Trophoblast cell (in vitro differentiated cells and primary cell): Measurements from ENCODE around the gene VPS33B. TPM values are rescaled to one million over a fixed set of nuclear protein-coding genes. Genes with fewer than 3 reads are reported as not detected.

ENCODE experiments used
- DNase-seq, 2 donors: peaks; one replicate each; pipeline ENCODE4 v3.0.0-alpha.2; 2016
- H2AFZ ChIP-seq: 2 replicates; pipeline ENCODE4 v1.6.1; 2013; ENCODE audit warnings: low read length, moderate library complexity, mild to moderate bottlenecking; ENCODE audit not compliant: insufficient read depth, poor library complexity
- H2AK5ac ChIP-seq: 2 replicates; pipeline ENCODE4 v1.6.1; 2013; ENCODE audit warnings: mild to moderate bottlenecking, low read length
- H2BK120ac ChIP-seq: 2 replicates; pipeline ENCODE4 v1.6.1; 2013; ENCODE audit warnings: low read length, mild to moderate bottlenecking, moderate library complexity; ENCODE audit not compliant: insufficient read depth, poor library complexity
- H2BK12ac ChIP-seq: 2 replicates; pipeline ENCODE4 v1.6.1; 2013; ENCODE audit warnings: mild to moderate bottlenecking, low read length, moderate library complexity
- H2BK5ac ChIP-seq: 2 replicates; pipeline ENCODE4 v1.6.1; 2013; ENCODE audit warnings: low read length, low read depth, moderate library complexity, mild to moderate bottlenecking; ENCODE audit not compliant: poor library complexity
- H3K14ac ChIP-seq: 2 replicates; pipeline ENCODE4 v1.6.1; 2013; ENCODE audit warnings: mild to moderate bottlenecking, low read length
- H3K18ac ChIP-seq: 2 replicates; pipeline ENCODE4 v1.6.1; 2013; ENCODE audit warnings: mild to moderate bottlenecking, low read length
- H3K23ac ChIP-seq: 2 replicates; pipeline ENCODE4 v1.6.1; 2013; ENCODE audit warnings: low read length
- H3K27ac ChIP-seq: 2 replicates; pipeline ENCODE4 v1.5.1; 2013; ENCODE audit warnings: low read depth, mild to moderate bottlenecking, inconsistent platforms, low read length, moderate library complexity
- H3K27me3 ChIP-seq: 2 replicates; pipeline ENCODE4 v1.6.1; 2013; ENCODE audit warnings: inconsistent platforms, mild to moderate bottlenecking, low read length, moderate library complexity; ENCODE audit not compliant: insufficient read depth
- H3K36me3 ChIP-seq, 2 experiments: 1 replicate in 1 of 2; 2 replicates in 1 of 2; pipeline ENCODE4 v1.6.1; 2013; ENCODE audit warnings: low read length in 2 of 2, mild to moderate bottlenecking in 2 of 2, moderate library complexity in 1 of 2; ENCODE audit not compliant: insufficient read depth in 2 of 2, control insufficient read depth in 1 of 2
- H3K4ac ChIP-seq: 2 replicates; pipeline ENCODE4 v1.6.1; 2013; ENCODE audit warnings: low read depth, mild to moderate bottlenecking, low read length, moderate library complexity
- H3K4me1 ChIP-seq, 2 experiments: 1 replicate in 1 of 2; 2 replicates in 1 of 2; pipeline ENCODE4 v1.6.1; 2013; ENCODE audit warnings: low read length in 2 of 2, mild to moderate bottlenecking in 2 of 2, moderate library complexity in 1 of 2; ENCODE audit not compliant: insufficient read depth in 2 of 2, control insufficient read depth in 1 of 2
- H3K4me2 ChIP-seq: 2 replicates; pipeline ENCODE4 v1.6.1; 2013; ENCODE audit warnings: inconsistent platforms, mild to moderate bottlenecking, low read length, moderate library complexity
- H3K4me3 ChIP-seq: 2 replicates; pipeline ENCODE4 v1.5.1; 2013; ENCODE audit warnings: mild to moderate bottlenecking, low read depth, low read length, inconsistent platforms
- H3K79me1 ChIP-seq: one replicate; pipeline ENCODE4 v1.6.1; 2013; ENCODE audit warnings: low read length
- H3K79me2 ChIP-seq: 2 replicates; pipeline ENCODE4 v1.6.1; 2013; ENCODE audit warnings: low read length, mild to moderate bottlenecking; ENCODE audit not compliant: control insufficient read depth, insufficient read depth, poor library complexity
- H3K9ac ChIP-seq: 2 replicates; pipeline ENCODE4 v1.6.1; 2013; ENCODE audit warnings: mild to moderate bottlenecking, low read length
- H3K9me3 ChIP-seq: 2 replicates; pipeline ENCODE4 v1.6.1; 2013; ENCODE audit warnings: low read depth, mild to moderate bottlenecking, control low read depth, inconsistent platforms, low read length; ENCODE audit not compliant: insufficient read depth
- H4K12ac ChIP-seq: 2 replicates; pipeline ENCODE4 v1.6.1; 2013; ENCODE audit warnings: low read depth, mild to moderate bottlenecking, low read length, moderate library complexity
- H4K8ac ChIP-seq: 2 replicates; pipeline ENCODE4 v1.6.1; 2013; ENCODE audit warnings: low read depth, mild to moderate bottlenecking, low read length, moderate library complexity
- H4K91ac ChIP-seq: one replicate; pipeline ENCODE4 v1.6.1; 2013; ENCODE audit warnings: low read depth, mild to moderate bottlenecking, low read length, moderate library complexity
- WGBS: extraction: QIAGEN DNeasy Blood & Tissue Kit; methylation state at CpG from one replicate; pipeline ENCODE4 v1.1.7; 2013; ENCODE audit warnings: missing lambda C conversion rate; ENCODE audit not compliant: insufficient read length, insufficient coverage; ENCODE audit errors: extremely low coverage; 5-methylcytosine and 5-hydroxymethylcytosine counted together
- polyA plus RNA-seq: library from polyadenylated mRNA; stranded (reverse); fragments of 200-250 nt; gene quantifications from 2 replicates; pipeline ENCODE4 v1.2.3, GENCODE V29; 2013

VPS33B gene
- polyA plus RNA-seq: 11.7 and 12.0 TPM in 2 replicates

GRCh38 chr15:91022075-91022831, at the start of gene VPS33B:
VPS33B (minus strand) TSS chr15:91022594; CDS start chr15:91022249, 345 bp downstream.
- Histone ChIP-seq H2BK120ac (no peak within 1 kb of the TSS), H4K8ac (peak within 1 kb of the TSS; percentile 86), H3K4ac (peak within 1 kb of the TSS; percentile 50), H3K27me3 (no peaks in the 10 kb centered on the region), H4K91ac (peak within 1 kb of the TSS; percentile 50), H2AK5ac (peak within 1 kb of the TSS; percentile 26), H3K4me3 (peak within 1 kb of the TSS; percentile 93), H3K9ac (peak within 1 kb of the TSS; percentile 92), H2AFZ (peak within 1 kb of the TSS; percentile 8), H3K14ac (peak within 1 kb of the TSS; percentile 16), H2BK12ac (no peak within 1 kb of the TSS), H3K36me3 (no peaks in the 10 kb centered on the region), H2BK5ac (peak within 1 kb of the TSS; percentile 1), H4K12ac (peak within 1 kb of the TSS; percentile 71), H3K27ac (peak within 1 kb of the TSS; percentile 6), H3K79me2 (peaks cover 5% of the 10 kb centered on the region), H3K4me1 (peaks cover 0 to 2% of the 10 kb centered on the region in 2 experiments), H3K23ac (no peak within 1 kb of the TSS), H3K18ac (peak within 1 kb of the TSS; percentile 12), H3K4me2 (peak within 1 kb of the TSS; percentile 64), H3K9me3 (no peaks in the 10 kb centered on the region), H3K79me1 (peaks cover 6% of the 10 kb centered on the region)
- WGBS: no CpG with 5 or more reads among the region's 48 CpGs
- peak; percentile 54 to 84 for DNase-seq

DNA sequence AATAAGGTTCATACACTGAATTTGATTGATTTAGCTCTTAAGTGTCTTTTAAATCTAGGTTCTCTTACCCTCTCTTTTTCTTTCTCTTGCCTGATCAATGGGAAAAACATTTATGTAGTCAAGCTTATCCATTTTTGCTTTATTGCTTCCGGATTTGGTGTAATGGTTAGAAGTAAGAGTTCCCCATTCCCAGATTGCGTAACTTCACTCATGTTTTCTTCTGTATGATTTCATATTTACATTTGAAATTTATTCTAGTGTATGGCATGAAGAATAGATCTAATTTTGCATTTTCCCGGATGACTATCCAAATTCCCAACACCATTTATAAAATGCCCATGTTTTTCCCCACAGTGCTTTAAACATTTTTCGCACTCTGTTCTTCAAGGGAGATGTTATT, 49.8 kb upstream of the VPS33B start:
- Histone ChIP-seq H3K9me3 (no peaks in the 10 kb centered on the region), H3K4ac (no peak overlapping the region), H2AFZ (no peak overlapping the region), H4K12ac (no peak overlapping the region), H3K9ac (no peak overlapping the region), H4K8ac (no peak overlapping the region), H3K27me3 (no peaks in the 10 kb centered on the region), H2BK12ac (no peak overlapping the region), H2AK5ac (no peak overlapping the region), H3K4me1 (no peaks in the 10 kb centered on the region), H4K91ac (no peak overlapping the region), H2BK5ac (no peak overlapping the region), H3K79me2 (no peaks in the 10 kb centered on the region), H3K27ac (no peak overlapping the region), H2BK120ac (no peak overlapping the region), H3K79me1 (no peaks in the 10 kb centered on the region), H3K23ac (no peak overlapping the region), H3K4me2 (no peak overlapping the region), H3K14ac (no peak overlapping the region), H3K18ac (no peak overlapping the region), H3K4me3 (no peak overlapping the region), H3K36me3 (no peaks in the 10 kb centered on the region)
- no CpG with 5 or more reads among the region's 4 CpGs for WGBS
- DNase-seq: no peak

GRCh38 chr15:91070872-91071271, 48.5 kb upstream of the VPS33B start:
- H2BK120ac ChIP-seq: no peak overlapping the region
- no peak overlapping the region for H3K4me3 ChIP-seq
- H3K14ac ChIP-seq: no peak overlapping the region
- H3K4ac ChIP-seq: no peak overlapping the region
- H4K8ac ChIP-seq: no peak overlapping the region
- no peak overlapping the region for H2AFZ ChIP-seq
- H3K36me3 ChIP-seq: no peaks in the 10 kb centered on the region
- H3K4me1 ChIP-seq: no peaks in the 10 kb centered on the region
- no peak overlapping the region for H2AK5ac ChIP-seq
- no peak overlapping the region for H4K12ac ChIP-seq
- H3K9ac ChIP-seq: no peak overlapping the region
- no peak overlapping the region for H2BK12ac ChIP-seq
- no peak for DNase-seq
- WGBS: no CpG with 5 or more reads among the region's 8 CpGs
- no peak overlapping the region for H3K27ac ChIP-seq
- H3K79me1 ChIP-seq: no peaks in the 10 kb centered on the region
- no peak overlapping the region for H3K4me2 ChIP-seq
- H4K91ac ChIP-seq: no peak overlapping the region
- H3K79me2 ChIP-seq: no peaks in the 10 kb centered on the region
- H3K9me3 ChIP-seq: no peaks in the 10 kb centered on the region
- no peaks in the 10 kb centered on the region for H3K27me3 ChIP-seq
- no peak overlapping the region for H3K18ac ChIP-seq
- no peak overlapping the region for H2BK5ac ChIP-seq
- H3K23ac ChIP-seq: no peak overlapping the region

DNA sequence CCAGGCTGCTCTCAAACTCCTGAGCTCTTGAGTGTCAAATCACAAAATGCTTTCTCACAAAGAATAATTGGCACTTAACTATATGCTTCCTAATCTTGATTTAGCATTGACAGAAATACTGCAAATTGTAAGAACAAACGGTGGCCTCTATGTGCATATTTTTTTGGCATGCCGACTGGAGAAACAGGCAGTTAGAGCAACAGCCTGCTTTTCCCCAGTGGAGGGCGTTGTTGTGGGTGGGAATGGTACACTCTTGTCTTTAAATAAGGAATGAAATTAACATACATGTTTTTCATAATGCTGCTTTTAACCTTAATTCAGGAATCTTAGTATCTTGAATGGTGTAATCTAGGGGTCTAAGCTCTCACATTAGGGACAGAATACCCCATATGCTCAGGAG, 46.6 kb upstream of the VPS33B start:
- H3K27ac ChIP-seq: no peak overlapping the region
- H4K12ac ChIP-seq: no peak overlapping the region
- no peak overlapping the region for H3K4me2 ChIP-seq
- no peak overlapping the region for H3K18ac ChIP-seq
- no peak overlapping the region for H3K4ac ChIP-seq
- no peaks in the 10 kb centered on the region for H3K36me3 ChIP-seq
- no peaks in the 10 kb centered on the region for H3K27me3 ChIP-seq
- no peak overlapping the region for H3K9ac ChIP-seq
- WGBS: no CpG with 5 or more reads among the region's 3 CpGs
- no peak overlapping the region for H3K14ac ChIP-seq
- no peak overlapping the region for H2BK12ac ChIP-seq
- no peak for DNase-seq
- no peak overlapping the region for H4K91ac ChIP-seq
- no peak overlapping the region for H4K8ac ChIP-seq
- no peaks in the 10 kb centered on the region for H3K4me1 ChIP-seq
- no peak overlapping the region for H3K4me3 ChIP-seq
- H2AK5ac ChIP-seq: no peak overlapping the region
- H3K23ac ChIP-seq: no peak overlapping the region
- H3K79me2 ChIP-seq: no peaks in the 10 kb centered on the region
- H2BK5ac ChIP-seq: no peak overlapping the region
- no peak overlapping the region for H2AFZ ChIP-seq
- H3K79me1 ChIP-seq: no peaks in the 10 kb centered on the region
- H3K9me3 ChIP-seq: peaks cover 4% of the 10 kb centered on the region
- H2BK120ac ChIP-seq: no peak overlapping the region
